Fibroblast of lung (primary cell): Measurements from ENCODE around the gene PGGT1B. TPM values are rescaled to one million over a fixed set of nuclear protein-coding genes. Genes with fewer than 3 reads are reported as not detected.

Experiments used
- DNase-seq, 2 donors: peaks; one replicate each; pipeline versions ENCODE4 v3.0.0 to v3.0.0-alpha.2; 2010; ENCODE audit warnings: low read depth in 2 of 2
- H2AFZ ChIP-seq: 2 replicates; pipeline ENCODE4 v1.5.1; 2012; ENCODE audit warnings: low read length, control low read depth, inconsistent platforms
- H3K27ac ChIP-seq: 2 replicates; pipeline ENCODE4 v1.5.1; 2011; ENCODE audit warnings: low read length, control low read depth; ENCODE audit not compliant: insufficient read depth
- H3K27me3 ChIP-seq: 2 replicates; pipeline ENCODE4 v1.5.1; 2011; ENCODE audit warnings: mild to moderate bottlenecking, low read length; ENCODE audit not compliant: control insufficient read depth, insufficient read depth
- H3K36me3 ChIP-seq: 2 replicates; pipeline ENCODE4 v1.5.1; 2011; ENCODE audit warnings: low read length; ENCODE audit not compliant: control insufficient read depth, insufficient read depth
- H3K4me1 ChIP-seq: 2 replicates; pipeline ENCODE4 v1.5.1; 2011; ENCODE audit warnings: low read length; ENCODE audit not compliant: control insufficient read depth, insufficient read depth; ENCODE audit errors: extremely low read depth
- H3K4me2 ChIP-seq: 2 replicates; pipeline ENCODE4 v1.5.1; 2011; ENCODE audit warnings: low read length, control low read depth; ENCODE audit not compliant: insufficient read depth; ENCODE audit errors: extremely low read depth
- H3K4me3 ChIP-seq, 4 experiments: fragments of 200-600 bp in 1 of 4; sonication (generic) in 1 of 4; replicated peaks in 1 of 4; 2 replicates each; pipeline ENCODE4 v1.5.1; 2011 to 2016; ENCODE audit warnings: low read length in 4 of 4, low read depth in 3 of 4, mild to moderate bottlenecking in 3 of 4, control low read depth in 2 of 4, inconsistent platforms in 1 of 4, mixed read lengths in 1 of 4; ENCODE audit not compliant: insufficient read depth in 1 of 4; ENCODE audit errors: control extremely low read depth in 1 of 4
- H3K79me2 ChIP-seq: 2 replicates; pipeline ENCODE4 v1.5.1; 2012; ENCODE audit warnings: mild to moderate bottlenecking, low read length, inconsistent platforms; ENCODE audit not compliant: control insufficient read depth, insufficient read depth
- H3K9ac ChIP-seq: 2 replicates; pipeline ENCODE4 v1.5.1; 2011; ENCODE audit warnings: mild to moderate bottlenecking, low read length, control low read depth; ENCODE audit not compliant: insufficient read depth
- H3K9me3 ChIP-seq: 2 replicates; pipeline ENCODE4 v1.5.1; 2012; ENCODE audit warnings: low read depth, low read length; ENCODE audit not compliant: control insufficient read depth, insufficient read depth
- H4K20me1 ChIP-seq: 2 replicates; pipeline ENCODE4 v1.5.1; 2011; ENCODE audit warnings: low read length; ENCODE audit not compliant: control insufficient read depth, insufficient read depth; ENCODE audit errors: extremely low read depth
- CTCF ChIP-seq, 2 donors: IDR thresholded peaks in 1 of 2; conservative IDR thresholded peaks in 1 of 2; 1 replicate in 1 of 2; 2 replicates in 1 of 2; pipeline ENCODE4 v1.5.1; 2011 to 2012; ENCODE audit warnings: low read length in 2 of 2, control low read depth in 1 of 2, inconsistent platforms in 1 of 2, low read depth in 1 of 2, mild to moderate bottlenecking in 1 of 2
- EZH2 ChIP-seq: IDR thresholded peaks from 2 replicates; pipeline ENCODE4 v1.5.1; 2012; ENCODE audit warnings: low read length, control low read depth, mild to moderate bottlenecking; ENCODE audit errors: missing control alignments
- polyA plus RNA-seq, 2 donors: library from polyadenylated mRNA; depleted of rRNA in 1 of 2; stranded (reverse) in 1 of 2; unstranded in 1 of 2; fragments of >200 nt; gene quantifications; 2 replicates each; pipeline ENCODE4 v1.2.1, GENCODE V29; 2011 to 2012; ENCODE audit warnings: missing spikeins in 1 of 2
- total RNA-seq: library from RNA; depleted of rRNA; stranded (reverse); fragments of >200 nt; gene quantifications from 2 replicates; pipeline ENCODE4 v1.2.1, GENCODE V29; 2014

The PGGT1B gene
- total and polyA plus RNA-seq, 2 donors (not counting 1 experiment from before 2014, with no cell fraction given), result 2.5 to 12.4 TPM

GRCh38 chr5:115297031-115297430, 34.4 kb upstream of the PGGT1B start:
- Histone ChIP-seq H2AFZ (no peak overlapping the region), H3K27ac (no peak overlapping the region), H3K9ac (no peak overlapping the region), H4K20me1 (no peaks in the 10 kb centered on the region), H3K27me3 (no peaks in the 10 kb centered on the region), H3K79me2 (peaks cover 19% of the 10 kb centered on the region), H3K4me3 (peak overlapping the region in 2 of 4 experiments; percentile 22 to 40), H3K9me3 (no peaks in the 10 kb centered on the region), H3K4me2 (peak overlapping the region; percentile 57), H3K36me3 (peaks cover 1% of the 10 kb centered on the region), H3K4me1 (no peaks in the 10 kb centered on the region)
- TF ChIP-seq CTCF (conservative IDR thresholded peaks at IDR 0.05 in 1 of 2, IDR thresholded peaks at IDR 0.05 in 1 of 2; ENCODE audit: low read depth in 1 of 2, low read length in 2 of 2) (no peak), EZH2 (no peak)
- DNase-seq, result peak in 1 of 2 donors; percentile 56

GRCh38 chr5:115296124-115297022, 33.7 kb upstream of the PGGT1B start, which contains the start of gene CCDC112:
Gene CCDC112, minus strand, starts transcription at chr5:115296654. Its CDS starts 111 bp downstream, at chr5:115296543.
- peak within 1 kb of the TSS; percentile 57 to 86 (median 80) for H3K4me3 ChIP-seq
- DNase-seq, result peak; percentile 77 to 79
- H4K20me1 ChIP-seq, result no peaks in the 10 kb centered on the region
- H2AFZ ChIP-seq, result peak within 1 kb of the TSS; percentile 79
- TF ChIP-seq CTCF (conservative IDR thresholded peaks at IDR 0.05 in 1 of 2, IDR thresholded peaks at IDR 0.05 in 1 of 2; ENCODE audit: low read depth in 1 of 2, low read length in 2 of 2) (no peak), EZH2 (no peak)
- H3K4me1 ChIP-seq, result no peaks in the 10 kb centered on the region
- H3K27ac ChIP-seq, result peak within 1 kb of the TSS; percentile 14
- peaks cover 19% of the 10 kb centered on the region for H3K79me2 ChIP-seq
- peak within 1 kb of the TSS; percentile 71 for H3K9ac ChIP-seq
- peak within 1 kb of the TSS; percentile 88 for H3K4me2 ChIP-seq
- no peaks in the 10 kb centered on the region for H3K9me3 ChIP-seq
- H3K36me3 ChIP-seq, result peaks cover 1% of the 10 kb centered on the region
- no peaks in the 10 kb centered on the region for H3K27me3 ChIP-seq

GRCh38 chr5:115295777-115296123, 33.1 kb upstream of the PGGT1B start:
- Histone ChIP-seq H3K4me2 (peak overlapping the region; percentile 88), H4K20me1 (no peaks in the 10 kb centered on the region), H2AFZ (peak overlapping the region; percentile 79), H3K4me1 (no peaks in the 10 kb centered on the region), H3K79me2 (peaks cover 19% of the 10 kb centered on the region), H3K9ac (peak overlapping the region; percentile 17), H3K9me3 (no peaks in the 10 kb centered on the region), H3K27me3 (no peaks in the 10 kb centered on the region), H3K36me3 (peaks cover 1% of the 10 kb centered on the region), H3K4me3 (peak overlapping the region; percentile 57 to 86 (median 80)), H3K27ac (peak overlapping the region; percentile 14)
- no peak for TF ChIP-seq EZH2
- no peak for TF ChIP-seq CTCF (conservative IDR thresholded peaks at IDR 0.05 in 1 of 2, IDR thresholded peaks at IDR 0.05 in 1 of 2; ENCODE audit: low read depth in 1 of 2, low read length in 2 of 2)
- no peak for DNase-seq
